GM10248 (cell line): ENCODE results near the gene FBLN1.

Source experiments
- CTCF ChIA-PET: fragments of 300-600 bp; sonication (Branson Sonifier 250); formaldehyde crosslinking; extraction: SDS; loops from one replicate; lab custom pipeline; 2021; ENCODE audit warnings: antibody characterized with exemption; lab: Yijun Ruan, JAX
- POLR2A ChIA-PET: fragments of 350-650 bp; sonication (Branson Sonifier 250); formaldehyde crosslinking; extraction: SDS; loops from one replicate; lab custom pipeline; 2020; ENCODE audit warnings: antibody characterized with exemption; lab: Yijun Ruan, JAX
- DNase-seq: peaks from one replicate; pipeline ENCODE4 v3.0.0; 2012; ENCODE audit errors: extremely low spot score
- TF ChIP-seq, protein P1 (sequence below): IDR thresholded peaks from 2 replicates; pipeline ENCODE4 v1.5.1; 2012; ENCODE audit warnings: mild to moderate bottlenecking, low read depth; ENCODE audit errors: extremely low read depth, missing control alignments, control extremely low read depth

The FBLN1 gene

DNA sequence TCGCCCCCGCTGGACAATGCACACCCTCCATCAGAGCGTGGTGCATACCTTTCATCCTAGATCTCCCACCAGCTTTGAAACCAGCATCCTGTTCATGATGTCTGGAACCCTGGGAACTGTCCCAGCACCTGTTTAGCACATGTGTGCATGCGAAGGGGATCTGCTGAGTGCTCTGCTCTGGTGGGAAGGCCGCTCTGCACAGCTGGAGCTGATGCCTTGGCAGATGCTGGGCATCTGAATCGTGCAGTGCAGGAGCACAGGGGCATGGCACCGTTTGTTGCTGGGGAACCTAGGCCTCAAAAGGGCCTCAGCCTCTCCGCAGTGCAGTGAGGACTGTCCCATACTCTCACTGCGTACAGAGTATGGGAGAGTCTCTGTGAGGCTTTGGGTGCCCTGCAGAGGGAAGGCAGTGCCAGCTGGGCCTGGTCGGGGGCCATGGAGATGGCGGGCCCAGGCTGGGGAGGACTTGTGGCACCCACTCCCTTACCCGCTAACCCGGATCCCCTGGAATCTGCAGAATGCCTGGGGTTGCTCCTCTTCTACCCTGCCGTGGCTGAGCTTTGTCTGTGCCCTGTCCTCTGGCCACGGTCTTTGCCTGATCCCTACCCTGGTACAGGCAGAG lies 96.0 kb downstream of the FBLN1 start:
- no peak for DNase-seq
- ChIA-PET CTCF (no interaction called here), POLR2A (no interaction called here)
- TF ChIP-seq, protein P1, sequence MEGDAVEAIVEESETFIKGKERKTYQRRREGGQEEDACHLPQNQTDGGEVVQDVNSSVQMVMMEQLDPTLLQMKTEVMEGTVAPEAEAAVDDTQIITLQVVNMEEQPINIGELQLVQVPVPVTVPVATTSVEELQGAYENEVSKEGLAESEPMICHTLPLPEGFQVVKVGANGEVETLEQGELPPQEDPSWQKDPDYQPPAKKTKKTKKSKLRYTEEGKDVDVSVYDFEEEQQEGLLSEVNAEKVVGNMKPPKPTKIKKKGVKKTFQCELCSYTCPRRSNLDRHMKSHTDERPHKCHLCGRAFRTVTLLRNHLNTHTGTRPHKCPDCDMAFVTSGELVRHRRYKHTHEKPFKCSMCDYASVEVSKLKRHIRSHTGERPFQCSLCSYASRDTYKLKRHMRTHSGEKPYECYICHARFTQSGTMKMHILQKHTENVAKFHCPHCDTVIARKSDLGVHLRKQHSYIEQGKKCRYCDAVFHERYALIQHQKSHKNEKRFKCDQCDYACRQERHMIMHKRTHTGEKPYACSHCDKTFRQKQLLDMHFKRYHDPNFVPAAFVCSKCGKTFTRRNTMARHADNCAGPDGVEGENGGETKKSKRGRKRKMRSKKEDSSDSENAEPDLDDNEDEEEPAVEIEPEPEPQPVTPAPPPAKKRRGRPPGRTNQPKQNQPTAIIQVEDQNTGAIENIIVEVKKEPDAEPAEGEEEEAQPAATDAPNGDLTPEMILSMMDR = no peak

DNA sequence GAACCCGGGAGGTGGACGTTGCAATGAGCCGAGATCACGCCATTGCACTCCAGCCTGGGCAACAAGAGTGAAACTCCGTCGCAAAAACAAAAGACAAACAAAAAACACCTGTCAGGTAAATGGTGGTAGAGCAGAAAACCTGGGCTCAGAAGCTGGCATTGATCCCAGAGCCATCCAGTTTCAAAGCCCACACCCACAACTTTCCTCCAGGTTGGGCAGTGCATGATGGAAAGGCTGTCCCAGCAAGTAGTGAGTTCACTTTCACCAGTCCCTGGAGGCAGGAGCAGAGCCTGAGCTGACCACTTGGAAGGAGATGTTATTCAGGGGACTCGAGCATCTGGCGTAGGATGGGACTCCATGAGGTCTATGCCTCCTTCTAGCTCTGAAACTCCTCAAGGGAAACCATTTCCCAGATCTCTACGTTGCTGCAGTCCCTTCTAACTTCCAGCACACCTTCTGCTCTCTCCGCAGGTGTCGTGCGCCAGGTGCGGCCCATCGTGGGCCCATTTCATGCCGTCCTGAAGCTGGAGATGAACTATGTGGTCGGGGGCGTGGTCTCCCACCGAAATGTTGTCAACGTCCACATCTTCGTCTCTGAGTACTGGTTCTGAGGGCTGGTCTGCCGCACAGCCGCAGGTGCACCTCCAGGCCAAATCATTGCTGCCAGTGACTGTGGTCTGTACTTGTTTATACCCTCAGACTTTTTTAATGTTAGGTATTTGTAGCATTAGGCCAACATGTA lies 97.3 kb downstream of the FBLN1 start:
- TF ChIP-seq, protein P1 = no peak
- ChIA-PET CTCF (interaction anchor here (0.7 kb wide), 1 partner anchor 22 kb away, joined by 3 read pairs; no protein-coding TSS in a partner anchor), POLR2A (no interaction called here)
- no peak for DNase-seq

DNA sequence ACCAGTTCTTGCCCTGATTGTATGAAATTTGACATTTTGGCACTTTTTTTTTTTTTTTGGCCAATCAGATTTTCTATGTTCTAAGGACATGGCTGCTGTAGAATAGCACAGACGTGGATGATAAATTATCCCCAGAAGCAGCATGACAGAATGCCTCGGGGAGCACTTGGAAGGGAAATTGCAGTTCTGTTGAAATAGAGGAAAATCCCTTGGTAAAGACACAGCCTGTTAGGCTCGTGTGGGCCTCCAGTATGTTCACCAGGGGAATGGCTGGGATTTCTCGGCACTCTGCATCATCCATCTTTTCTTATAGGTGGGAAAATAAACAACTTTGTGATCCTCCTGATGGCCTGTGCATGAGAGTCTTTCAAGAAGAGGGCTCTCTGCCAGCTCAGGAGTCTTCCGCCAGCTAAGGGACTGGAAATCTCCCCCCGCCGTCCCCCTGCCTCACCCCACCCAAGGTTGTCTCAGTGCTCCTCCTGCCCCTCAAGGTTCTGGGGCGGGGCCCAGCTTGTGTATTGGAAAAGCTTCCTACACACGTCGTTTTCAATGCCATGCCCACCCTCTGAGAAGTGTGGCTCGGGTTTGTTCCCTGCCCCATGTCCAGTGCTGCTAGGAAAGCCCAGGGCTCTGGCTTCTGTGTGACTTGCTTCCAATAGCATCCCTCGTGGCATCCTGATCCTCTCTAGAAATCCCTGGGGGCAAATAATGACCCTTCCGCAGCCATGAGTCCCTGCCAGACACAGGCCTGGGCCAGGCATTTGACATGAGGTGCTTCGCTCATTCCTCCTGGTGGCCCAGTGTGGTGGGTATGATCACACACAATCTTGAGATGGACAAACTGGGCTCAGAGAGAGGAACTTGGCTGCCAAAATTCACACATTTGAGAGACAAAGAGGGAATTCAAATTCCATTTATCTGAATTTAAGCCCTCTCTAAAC lies 98.4 kb downstream of the FBLN1 start:
- POLR2A ChIA-PET = no interaction called here
- CTCF ChIA-PET = interaction anchor here (0.7 kb wide), 1 partner anchor 23 kb away, joined by 3 read pairs; no protein-coding TSS in a partner anchor
- TF ChIP-seq, protein P1 = no peak
- DNase-seq = no peak

DNA sequence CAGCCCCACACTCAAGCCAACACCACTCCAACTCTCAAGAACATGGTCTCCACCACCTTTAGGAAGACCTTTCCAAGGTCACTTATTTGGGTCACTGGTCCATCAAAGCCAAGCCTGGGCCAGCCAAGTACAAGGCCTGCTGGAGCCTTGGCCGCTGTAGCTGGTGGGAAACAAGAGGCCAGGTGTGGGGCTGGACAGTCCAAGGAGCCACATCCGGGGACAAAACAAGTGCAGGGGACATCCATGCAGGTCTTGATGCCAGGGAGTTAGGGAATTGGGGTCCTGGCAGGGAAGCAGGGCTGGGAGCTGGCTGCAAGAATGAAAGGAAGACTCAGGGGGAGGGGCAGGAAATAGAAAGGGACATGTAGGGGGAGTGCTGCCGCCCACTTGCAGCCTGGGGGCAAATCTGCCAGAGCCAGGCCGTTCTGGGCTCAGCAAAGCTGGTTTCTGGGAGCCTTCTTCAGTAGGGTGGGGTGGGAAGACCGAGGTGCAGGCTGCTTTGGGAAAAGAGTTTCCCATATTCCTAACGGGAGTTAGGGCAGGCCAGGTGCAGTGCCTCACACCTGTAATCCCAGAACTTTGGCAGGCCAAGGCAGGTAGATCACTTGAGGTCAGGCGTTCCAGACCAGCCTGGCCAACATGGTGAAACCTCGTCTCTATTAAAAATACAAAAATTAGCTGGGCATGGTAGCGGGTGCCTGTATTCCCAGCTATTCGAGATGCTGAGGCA lies 99.5 kb downstream of the FBLN1 start:
- CTCF ChIA-PET = no interaction called here
- no peak for DNase-seq
- POLR2A ChIA-PET = no interaction called here
- TF ChIP-seq, protein P1 = no peak

DNA sequence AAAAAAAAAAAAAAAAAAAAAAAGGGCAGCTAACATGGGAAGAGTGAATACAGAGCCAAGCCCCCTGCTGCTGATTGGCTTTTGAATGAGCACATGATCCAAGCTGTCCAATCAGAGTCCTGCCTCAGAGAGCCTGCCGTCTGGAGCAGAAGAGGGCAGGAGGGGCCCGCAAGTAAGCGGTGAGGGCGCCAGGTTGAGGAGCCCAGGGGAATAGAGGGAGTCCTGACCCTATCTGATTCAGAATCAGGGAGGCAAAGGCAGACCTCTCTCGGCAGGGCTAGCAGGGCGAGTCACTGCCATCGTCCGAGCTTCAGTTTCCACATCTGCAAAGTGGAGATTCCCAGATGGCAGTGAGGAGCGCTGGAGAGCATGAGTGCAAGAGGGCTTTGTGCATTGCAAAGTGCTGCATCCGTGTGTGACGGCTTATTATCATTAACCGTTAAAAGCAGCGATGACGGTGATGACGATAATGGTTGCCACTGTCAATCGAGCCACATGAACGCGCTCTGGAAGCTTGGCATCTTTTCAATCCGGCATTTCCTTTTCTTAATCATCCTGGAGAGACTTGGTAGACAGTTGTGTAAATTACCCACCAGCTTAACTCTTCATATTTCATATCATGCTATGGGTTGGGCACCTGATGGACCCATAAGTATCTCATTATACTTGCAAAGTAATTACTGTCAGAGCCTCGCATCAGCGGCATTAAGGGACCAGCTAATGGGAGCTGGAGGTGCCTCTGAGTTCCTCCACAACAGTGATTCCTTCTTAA lies 100.3 kb downstream of the FBLN1 start:
- ChIA-PET POLR2A (no interaction called here), CTCF (no interaction called here)
- DNase-seq = no peak
- TF ChIP-seq, protein P1 = no peak
